ENCODE data around the gene MGAT4C.

DNA sequence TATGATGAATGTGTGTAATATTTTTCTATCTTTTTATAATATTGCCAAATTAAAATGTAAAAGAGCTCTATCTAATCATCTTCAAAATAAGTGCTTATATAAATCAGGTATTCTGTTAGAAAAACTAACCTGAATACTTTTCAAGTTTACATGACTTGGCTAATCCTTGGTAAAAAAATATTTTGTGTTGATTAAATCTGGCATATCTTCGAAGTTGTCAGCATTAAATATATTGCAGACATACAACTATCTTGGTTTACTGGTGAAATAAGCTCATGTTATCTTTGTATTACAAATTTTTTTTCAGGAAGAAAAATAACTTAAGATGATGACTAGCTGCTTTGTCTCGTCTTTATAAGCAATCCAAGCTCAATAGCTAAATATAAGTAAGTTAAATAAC is 39.6 kb downstream of the MGAT4C start:
- TF ChIP-seq, protein P1, sequence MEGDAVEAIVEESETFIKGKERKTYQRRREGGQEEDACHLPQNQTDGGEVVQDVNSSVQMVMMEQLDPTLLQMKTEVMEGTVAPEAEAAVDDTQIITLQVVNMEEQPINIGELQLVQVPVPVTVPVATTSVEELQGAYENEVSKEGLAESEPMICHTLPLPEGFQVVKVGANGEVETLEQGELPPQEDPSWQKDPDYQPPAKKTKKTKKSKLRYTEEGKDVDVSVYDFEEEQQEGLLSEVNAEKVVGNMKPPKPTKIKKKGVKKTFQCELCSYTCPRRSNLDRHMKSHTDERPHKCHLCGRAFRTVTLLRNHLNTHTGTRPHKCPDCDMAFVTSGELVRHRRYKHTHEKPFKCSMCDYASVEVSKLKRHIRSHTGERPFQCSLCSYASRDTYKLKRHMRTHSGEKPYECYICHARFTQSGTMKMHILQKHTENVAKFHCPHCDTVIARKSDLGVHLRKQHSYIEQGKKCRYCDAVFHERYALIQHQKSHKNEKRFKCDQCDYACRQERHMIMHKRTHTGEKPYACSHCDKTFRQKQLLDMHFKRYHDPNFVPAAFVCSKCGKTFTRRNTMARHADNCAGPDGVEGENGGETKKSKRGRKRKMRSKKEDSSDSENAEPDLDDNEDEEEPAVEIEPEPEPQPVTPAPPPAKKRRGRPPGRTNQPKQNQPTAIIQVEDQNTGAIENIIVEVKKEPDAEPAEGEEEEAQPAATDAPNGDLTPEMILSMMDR (IDR thresholded peaks at IDR 0.05; ENCODE audit: insufficient read depth, low read depth, low read length): no peak
- TF ChIP-seq EZH2 (IDR thresholded peaks at IDR 0.05; ENCODE audit: insufficient read depth, low read length): no peak

Data from astrocyte (in vitro differentiated cells and primary cell).